Activated B cell treated with CpG ODN at 0.5 μM for 24 hours (primary cell): ENCODE measurements around the gene PRKCH. TPM values are rescaled to one million over a fixed set of nuclear protein-coding genes. Genes with fewer than 3 reads are reported as not detected.

Source experiments
- ATAC-seq: fragments of 200-7000 bp; cut with Tn5 transposase; one replicate; pipeline ENCODE4 v1.10.0; 2021; ENCODE audit warnings: low read depth, mild to moderate bottlenecking, moderate library complexity
- CTCF ChIA-PET: fragments of 350-600 bp; sonication (Branson Sonifier 250); formaldehyde crosslinking; loops from one replicate; lab custom pipeline; 2021; ENCODE audit warnings: antibody characterized with exemption; lab: Charles Lee
- POLR2A ChIA-PET: fragments of 350-600 bp; sonication (Branson Sonifier 250); formaldehyde crosslinking; loops from one replicate; lab custom pipeline; 2021; ENCODE audit warnings: antibody characterized with exemption; lab: Charles Lee
- DNase-seq: peaks from one replicate; pipeline ENCODE4 v3.0.0; 2022
- H3K27ac Mint-ChIP-seq: one replicate; pipeline ENCODE4 v1.8.0; 2020; ENCODE audit warnings: mixed read lengths
- H3K27me3 Mint-ChIP-seq: one replicate; pipeline ENCODE4 v1.8.0; 2021; ENCODE audit warnings: mixed read lengths
- H3K36me3 Mint-ChIP-seq: one replicate; pipeline ENCODE4 v1.8.0; 2021; ENCODE audit warnings: low read depth, mixed read lengths
- H3K4me1 Mint-ChIP-seq: one replicate; pipeline ENCODE4 v1.8.0; 2021; ENCODE audit warnings: mixed read lengths
- H3K4me3 Mint-ChIP-seq: one replicate; pipeline ENCODE4 v1.8.0; 2020; ENCODE audit warnings: mild to moderate bottlenecking, mixed read lengths
- H3K9me3 Mint-ChIP-seq: one replicate; pipeline ENCODE4 v1.8.0; 2020; ENCODE audit warnings: mixed read lengths
- CTCF ChIP-seq: fragments of 200-600 bp; IDR thresholded peaks from one replicate; pipeline ENCODE4 v1.8.0; 2022; ENCODE audit warnings: antibody characterized with exemption, mild to moderate bottlenecking
- intact Hi-C: fragments of 100-400 bp; cut with micrococcal nuclease; formaldehyde crosslinking; loops from one replicate; pipeline ENCODE4 v1.15.1; 2024
- total RNA-seq: library from RNA; stranded (reverse); gene quantifications from 2 replicates; pipeline ENCODE4 v1.2.3, GENCODE V29; 2022

The PRKCH gene
- total RNA-seq, 1 donor from 2014 or later = 4.6 TPM

GRCh38 chr14:61553730-61554641, 232.6 kb downstream of the PRKCH start:
- POLR2A ChIA-PET = interaction anchor here (0.6 to 5.4 kb wide), 11 partner anchors 15 to 208 kb away, joined by 4 to 102 read pairs (median 21); partner anchors contain the start of genes HIF1A and SNAPC1
- Mint-ChIP-seq H3K36me3 (no peaks in the 10 kb centered on the region), H3K4me1 (peaks cover 67% of the 10 kb centered on the region), H3K9me3 (no peaks in the 10 kb centered on the region), H3K4me3 (peak overlapping the region; percentile 75), H3K27me3 (no peaks in the 10 kb centered on the region), H3K27ac (peak overlapping the region; percentile 97)
- CTCF ChIA-PET = interaction anchor here (0.6 to 4.3 kb wide), 3 partner anchors 13 to 78 kb away, joined by 3 to 20 read pairs (median 5); no protein-coding TSS in a partner anchor
- ATAC-seq = no peak
- intact Hi-C loops = loop anchor here (1.0 to 2.0 kb wide), 6 partner anchors 14 to 141 kb away; partner anchors contain the start of gene HIF1A
- DNase-seq = no peak
- TF ChIP-seq CTCF = no peak

- H3K4me3 Mint-ChIP-seq = no peak overlapping the region
- no peaks in the 10 kb centered on the region for H3K9me3 Mint-ChIP-seq
- peak overlapping the region; percentile 32 for H3K27ac Mint-ChIP-seq
- ATAC-seq = no peak
- POLR2A ChIA-PET = interaction anchor here (4.2 to 5.4 kb wide), 2 partner anchors 52 to 76 kb away, joined by 43 to 102 read pairs; no protein-coding TSS in a partner anchor
- H3K4me1 Mint-ChIP-seq = peaks cover 64% of the 10 kb centered on the region
- CTCF ChIA-PET = interaction anchor here (4.3 kb wide), 1 partner anchor 79 kb away, joined by 20 read pairs; no protein-coding TSS in a partner anchor
- DNase-seq = no peak
- H3K27me3 Mint-ChIP-seq = no peaks in the 10 kb centered on the region
- TF ChIP-seq CTCF = no peak
- no peaks in the 10 kb centered on the region for H3K36me3 Mint-ChIP-seq
- intact Hi-C loops = no loop called here
These were observed 233.9 kb downstream of the PRKCH start for GRCh38 chr14:61555056-61555838.

DNA sequence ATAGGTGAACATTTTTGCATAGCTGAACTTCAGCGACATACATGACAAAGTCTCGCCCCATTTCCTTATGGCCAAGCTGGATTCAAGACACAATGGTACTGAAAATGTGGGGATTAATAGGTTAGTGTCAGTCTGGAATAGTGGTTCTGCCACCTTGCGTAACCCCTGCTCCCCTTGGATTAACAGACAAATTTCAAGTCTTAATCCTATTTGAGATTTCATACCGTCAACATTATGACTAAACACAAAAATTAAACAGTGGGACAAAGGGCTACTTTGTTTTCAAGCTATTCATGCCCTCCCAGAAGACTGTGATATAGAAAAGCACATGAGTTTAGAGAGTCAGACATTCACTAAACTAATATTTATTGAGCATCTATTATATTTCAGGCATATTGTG, 235.1 kb downstream of the PRKCH start:
- DNase-seq = no peak
- CTCF ChIA-PET = interaction anchor here (1.1 kb wide), 1 partner anchor 12 kb away, joined by 3 read pairs; no protein-coding TSS in a partner anchor
- Mint-ChIP-seq H3K4me3 (no peak overlapping the region), H3K27ac (no peak overlapping the region), H3K27me3 (no peaks in the 10 kb centered on the region), H3K36me3 (no peaks in the 10 kb centered on the region), H3K9me3 (no peaks in the 10 kb centered on the region), H3K4me1 (peaks cover 53% of the 10 kb centered on the region)
- POLR2A ChIA-PET = interaction anchor here (1.3 kb wide), 1 partner anchor 139 kb away, joined by 4 read pairs; the partner anchor contains the start of gene HIF1A
- intact Hi-C loops = no loop called here
- ATAC-seq = no peak
- TF ChIP-seq CTCF = no peak

DNA sequence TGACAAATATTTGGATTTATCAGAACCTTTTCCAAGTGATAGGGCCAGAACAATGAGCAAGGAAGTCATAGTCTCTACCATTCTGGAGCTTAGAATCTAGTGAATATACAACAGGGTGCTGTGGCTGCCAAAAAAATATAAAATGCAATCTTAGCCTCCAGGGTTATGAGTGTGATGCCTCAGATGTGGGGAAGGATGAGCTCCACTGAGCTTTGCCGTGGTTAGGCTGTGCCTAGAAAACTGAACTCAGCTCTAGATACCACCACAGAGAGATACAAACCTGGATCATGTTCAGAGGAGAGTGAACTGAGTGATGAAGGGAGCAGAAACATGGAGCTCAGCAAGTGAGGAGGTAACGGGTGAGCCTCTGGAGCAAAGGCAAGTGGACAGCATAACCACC, 235.9 kb downstream of the PRKCH start:
- ChIA-PET CTCF (interaction anchor here (1.1 kb wide), 1 partner anchor 12 kb away, joined by 3 read pairs; no protein-coding TSS in a partner anchor), POLR2A (interaction anchor here (0.6 to 1.3 kb wide), 4 partner anchors 10 to 167 kb away, joined by 3 to 5 read pairs (median 4); partner anchors contain the start of gene HIF1A)
- intact Hi-C loops = no loop called here
- Mint-ChIP-seq H3K9me3 (no peaks in the 10 kb centered on the region), H3K27ac (no peak overlapping the region), H3K4me1 (peaks cover 45% of the 10 kb centered on the region), H3K27me3 (no peaks in the 10 kb centered on the region), H3K36me3 (no peaks in the 10 kb centered on the region), H3K4me3 (no peak overlapping the region)
- ATAC-seq (no peak), DNase-seq (no peak)
- no peak for TF ChIP-seq CTCF
